Measurements from ENCODE around the gene SDHB.

The SDHB gene

DNA sequence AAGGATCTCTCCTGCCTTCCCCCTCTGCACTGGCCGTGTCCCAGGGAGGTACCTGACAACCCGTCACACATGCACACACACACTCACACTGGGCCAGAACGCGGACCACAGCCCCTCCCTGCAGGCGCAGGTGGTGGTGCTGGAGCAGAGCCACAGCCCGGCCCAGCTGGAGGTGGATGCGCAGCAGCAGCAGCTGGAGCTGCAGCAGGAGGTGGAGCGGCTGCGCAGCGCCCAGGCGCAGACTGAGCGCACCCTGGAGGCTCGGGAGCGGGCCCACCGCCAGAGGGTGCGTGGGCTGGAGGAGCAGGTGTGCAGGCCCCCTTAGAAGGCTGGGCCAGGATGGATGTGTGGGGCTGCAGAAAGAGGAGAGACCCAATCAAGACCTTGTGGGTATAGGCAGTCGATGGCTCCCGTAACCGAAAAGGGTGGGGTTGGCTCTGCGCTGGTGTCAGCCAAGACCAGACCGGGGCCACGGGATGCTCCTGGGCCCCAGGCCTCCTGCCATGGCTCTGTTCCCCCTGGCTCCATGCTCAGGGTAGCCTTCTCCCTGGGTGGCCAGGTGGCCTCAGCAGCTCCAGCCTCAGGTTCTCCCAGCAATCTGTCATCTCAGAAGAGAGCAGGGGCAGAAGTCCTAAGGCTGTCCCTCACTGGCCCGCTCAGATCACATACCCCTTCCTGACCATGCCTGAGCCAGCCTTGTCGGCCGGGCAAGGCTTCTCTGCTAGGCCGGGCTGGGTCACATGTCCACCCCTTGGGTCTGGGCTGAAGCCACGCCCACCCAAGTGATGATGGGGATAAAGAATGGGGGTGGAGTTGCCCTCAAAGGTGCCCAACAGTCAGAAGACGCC, 82.3 kb downstream of the SDHB start:
- TF ChIP-seq CTCF (IDR thresholded peaks at IDR 0.05; ENCODE audit: borderline replicate concordance, insufficient read depth, low read depth, low read length) = no peak
- H3K4me3 ChIP-seq (ENCODE audit: low read depth, low read length) = no peak overlapping the region

DNA sequence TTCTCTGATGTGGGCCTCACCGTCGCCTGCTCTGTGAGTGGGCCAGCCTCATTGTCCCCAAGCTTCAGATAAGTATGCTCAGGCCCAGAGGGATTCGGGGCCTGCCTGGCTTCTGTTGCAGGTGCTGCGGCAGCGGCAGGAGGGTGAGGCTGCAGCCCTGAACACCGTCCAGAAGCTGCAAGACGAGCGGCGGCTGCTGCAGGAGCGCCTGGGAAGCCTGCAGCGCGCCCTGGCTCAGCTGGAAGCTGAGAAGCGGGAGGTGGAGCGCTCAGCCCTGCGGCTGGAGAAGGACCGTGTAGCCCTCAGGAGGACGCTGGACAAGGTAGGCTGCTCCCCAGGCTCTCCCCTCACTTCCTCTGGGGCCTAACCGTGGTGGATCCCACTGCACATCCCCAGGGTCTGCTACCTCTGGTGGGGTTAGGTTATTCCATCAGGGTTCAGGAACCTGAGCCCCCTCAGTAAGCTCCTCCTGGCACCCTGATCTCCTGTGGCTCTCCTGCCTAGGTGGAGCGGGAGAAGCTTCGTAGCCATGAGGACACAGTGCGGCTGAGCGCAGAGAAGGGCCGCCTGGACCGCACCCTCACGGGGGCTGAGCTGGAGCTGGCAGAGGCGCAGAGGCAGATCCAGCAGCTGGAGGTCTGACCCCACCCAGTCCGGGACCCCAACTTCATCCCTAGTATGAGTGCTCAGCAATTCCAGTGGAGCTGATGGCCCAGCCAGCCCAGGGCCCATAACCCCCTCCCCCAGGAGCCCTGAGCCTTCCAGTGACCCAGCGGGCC, 83.5 kb downstream of the SDHB start:
- H3K4me3 ChIP-seq (ENCODE audit: low read depth, low read length) = no peak overlapping the region
- TF ChIP-seq CTCF (IDR thresholded peaks at IDR 0.05; ENCODE audit: borderline replicate concordance, insufficient read depth, low read depth, low read length) = no peak

DNA sequence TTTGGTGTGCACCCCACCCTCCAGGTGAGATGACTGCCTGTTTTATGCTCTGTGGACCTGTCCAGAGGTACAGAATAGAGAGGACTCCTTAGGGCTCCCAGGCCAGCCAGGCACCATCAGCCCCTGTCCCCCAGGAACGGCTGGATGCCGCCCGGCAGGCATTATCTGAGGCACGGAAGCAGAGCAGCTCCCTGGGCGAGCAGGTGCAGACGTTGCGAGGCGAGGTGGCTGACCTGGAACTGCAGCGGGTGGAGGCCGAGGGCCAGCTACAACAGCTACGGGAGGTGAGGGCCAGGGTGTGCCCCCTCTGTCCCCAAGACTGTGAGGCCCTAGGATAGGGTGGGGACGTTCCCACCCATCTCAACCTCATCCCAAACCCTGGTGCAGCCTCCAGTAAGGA, 84.2 kb downstream of the SDHB start:
- no peak overlapping the region for H3K4me3 ChIP-seq (ENCODE audit: low read depth, low read length)

DNA sequence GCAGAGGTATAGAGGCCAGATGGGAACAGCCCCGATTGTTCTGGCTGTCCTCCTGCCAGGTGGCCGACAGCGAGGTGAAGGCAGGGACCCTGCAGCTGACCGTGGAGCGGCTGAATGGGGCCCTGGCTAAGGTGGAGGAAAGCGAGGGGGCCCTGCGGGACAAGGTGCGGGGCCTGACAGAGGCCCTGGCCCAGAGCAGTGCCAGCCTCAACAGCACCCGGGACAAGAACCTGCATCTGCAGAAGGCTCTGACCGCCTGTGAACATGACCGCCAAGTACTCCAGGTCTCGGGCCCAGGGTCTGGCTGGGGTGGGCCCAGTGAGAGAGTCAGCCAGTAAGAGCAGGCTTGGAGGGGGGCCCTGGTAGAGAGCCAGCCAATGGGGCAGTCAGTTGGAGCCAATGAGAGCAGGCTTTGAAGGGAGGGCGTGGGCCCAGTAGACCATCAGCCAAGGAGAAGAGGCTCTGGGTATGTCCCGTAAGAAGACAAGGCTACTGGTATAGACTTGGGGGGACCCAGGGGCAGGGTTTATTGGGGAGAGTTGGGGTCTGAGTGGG, 84.7 kb downstream of the SDHB start:
- no peak for TF ChIP-seq CTCF (IDR thresholded peaks at IDR 0.05; ENCODE audit: borderline replicate concordance, insufficient read depth, low read depth, low read length)
- no peak overlapping the region for H3K4me3 ChIP-seq (ENCODE audit: low read depth, low read length)

More for the DNA sequence above, 84.2 kb downstream of the SDHB start:
- no peak for TF ChIP-seq CTCF (IDR thresholded peaks at IDR 0.05; ENCODE audit: borderline replicate concordance, insufficient read depth, low read depth, low read length)
